HEK293 (cell line): ENCODE measurements around the gene AEN.

Experiments used
- BCL11A ChIP-seq: fragments of 450-650 bp; formaldehyde crosslinking; IDR thresholded peaks from 2 replicates; pipeline ENCODE4 v1.5.1; 2016; ENCODE audit warnings: low read depth, missing biosample characterization, missing genetic modification characterization
- HOXD13 ChIP-seq: sonication (generic); formaldehyde crosslinking; IDR thresholded peaks from 2 replicates; pipeline ENCODE4 v1.8.0; 2022; ENCODE audit warnings: missing genetic modification reagents, borderline replicate concordance
- KLF16 ChIP-seq: fragments of 450-650 bp; formaldehyde crosslinking; IDR thresholded peaks from 2 replicates; pipeline ENCODE4 v1.5.1; 2017; ENCODE audit warnings: missing biosample characterization, missing genetic modification characterization
- MEIS1 ChIP-seq: sonication (generic); formaldehyde crosslinking; IDR thresholded peaks from 2 replicates; pipeline ENCODE4 v1.8.1; 2022; ENCODE audit warnings: missing genetic modification reagents, mild to moderate bottlenecking, borderline replicate concordance
- PRDM10 ChIP-seq: fragments of 450-650 bp; formaldehyde crosslinking; IDR thresholded peaks from 2 replicates; pipeline ENCODE4 v1.5.1; 2016; ENCODE audit warnings: missing biosample characterization, missing genetic modification characterization
- SCRT1 ChIP-seq: fragments of 450-650 bp; formaldehyde crosslinking; IDR thresholded peaks from 2 replicates; pipeline ENCODE4 v1.5.1; 2016; ENCODE audit warnings: missing biosample characterization, missing genetic modification characterization, borderline replicate concordance
- SP2 ChIP-seq: fragments of 450-650 bp; formaldehyde crosslinking; IDR thresholded peaks from 2 replicates; pipeline ENCODE4 v1.5.1; 2016; ENCODE audit warnings: missing biosample characterization, missing genetic modification characterization
- SP7 ChIP-seq: fragments of 450-650 bp; formaldehyde crosslinking; IDR thresholded peaks from 2 replicates; pipeline ENCODE4 v1.5.1; 2016; ENCODE audit warnings: missing biosample characterization, missing genetic modification characterization
- TRIM28 ChIP-seq: IDR thresholded peaks from 2 replicates; pipeline ENCODE4 v1.6.1; 2011; ENCODE audit warnings: low read length, control low read depth, borderline replicate concordance
- TSHZ1 ChIP-seq: fragments of 450-650 bp; formaldehyde crosslinking; IDR thresholded peaks from 2 replicates; pipeline ENCODE4 v1.5.1; 2016; ENCODE audit warnings: missing biosample characterization, missing genetic modification characterization, borderline replicate concordance
- ZBTB44 ChIP-seq: fragments of 450-650 bp; IDR thresholded peaks from 2 replicates; pipeline ENCODE4 v1.5.1; 2018; ENCODE audit warnings: missing biosample characterization, mild to moderate bottlenecking, missing genetic modification characterization
- ZBTB7A ChIP-seq: fragments of 450-650 bp; formaldehyde crosslinking; IDR thresholded peaks from 2 replicates; pipeline ENCODE4 v1.5.1; 2016; ENCODE audit warnings: low read depth, missing biosample characterization, missing genetic modification characterization
- ZFP41 ChIP-seq: fragments of 450-650 bp; formaldehyde crosslinking; IDR thresholded peaks from 2 replicates; pipeline ENCODE4 v1.5.1; 2016; ENCODE audit warnings: missing biosample characterization, missing genetic modification characterization, borderline replicate concordance
- ZNF114 ChIP-seq: fragments of 450-650 bp; formaldehyde crosslinking; IDR thresholded peaks from 2 replicates; pipeline ENCODE4 v1.5.0; 2017; ENCODE audit warnings: missing biosample characterization, missing genetic modification characterization
- ZNF157 ChIP-seq: fragments of 450-650 bp; formaldehyde crosslinking; IDR thresholded peaks from 2 replicates; pipeline ENCODE4 v1.5.1; 2016; ENCODE audit warnings: missing biosample characterization, missing genetic modification characterization
- ZNF174 ChIP-seq: fragments of 450-650 bp; formaldehyde crosslinking; IDR thresholded peaks from 2 replicates; pipeline ENCODE4 v1.5.0; 2017; ENCODE audit warnings: missing biosample characterization, mild to moderate bottlenecking, missing genetic modification characterization
- ZNF266 ChIP-seq: fragments of 450-650 bp; formaldehyde crosslinking; IDR thresholded peaks from 2 replicates; pipeline ENCODE4 v1.5.1; 2016; ENCODE audit warnings: missing biosample characterization, missing genetic modification characterization, low read depth
- ZNF350 ChIP-seq: fragments of 450-650 bp; formaldehyde crosslinking; IDR thresholded peaks from 2 replicates; pipeline ENCODE4 v1.5.0; 2017; ENCODE audit warnings: missing biosample characterization, mild to moderate bottlenecking, missing genetic modification characterization
- ZNF366 ChIP-seq: fragments of 450-650 bp; formaldehyde crosslinking; conservative IDR thresholded peaks from 2 replicates; pipeline ENCODE4 v1.5.1; 2016; ENCODE audit warnings: missing biosample characterization, missing genetic modification characterization
- ZNF37A ChIP-seq: fragments of 450-650 bp; IDR thresholded peaks from 2 replicates; pipeline ENCODE4 v1.5.1; 2018; ENCODE audit warnings: missing biosample characterization, missing genetic modification characterization
- ZNF449 ChIP-seq: fragments of 450-650 bp; formaldehyde crosslinking; IDR thresholded peaks from 2 replicates; pipeline ENCODE4 v1.5.1; 2017; ENCODE audit warnings: missing biosample characterization, mild to moderate bottlenecking, missing genetic modification characterization, moderate library complexity
- ZNF549 ChIP-seq: fragments of 450-650 bp; IDR thresholded peaks from 2 replicates; pipeline ENCODE4 v1.5.1; 2018; ENCODE audit warnings: missing biosample characterization, missing genetic modification characterization, mild to moderate bottlenecking, inconsistent platforms, moderate library complexity
- ZNF555 ChIP-seq: fragments of 450-650 bp; formaldehyde crosslinking; conservative IDR thresholded peaks from 2 replicates; pipeline ENCODE4 v1.5.1; 2017; ENCODE audit warnings: missing biosample characterization, mild to moderate bottlenecking, missing genetic modification characterization, inconsistent platforms
- ZNF561 ChIP-seq: fragments of 450-650 bp; IDR thresholded peaks from 2 replicates; pipeline ENCODE4 v1.5.1; 2018; ENCODE audit warnings: missing biosample characterization, missing genetic modification characterization, borderline replicate concordance
- ZNF639 ChIP-seq: fragments of 450-650 bp; formaldehyde crosslinking; IDR thresholded peaks from 2 replicates; pipeline ENCODE4 v1.5.1; 2016; ENCODE audit warnings: missing biosample characterization, missing genetic modification characterization
- ZNF677 ChIP-seq: fragments of 450-650 bp; IDR thresholded peaks from 2 replicates; pipeline ENCODE4 v1.5.0; 2018; ENCODE audit warnings: missing biosample characterization, mild to moderate bottlenecking, missing genetic modification characterization, moderate library complexity
- ZNF76 ChIP-seq: fragments of 450-650 bp; formaldehyde crosslinking; IDR thresholded peaks from 2 replicates; pipeline ENCODE4; 2016; ENCODE audit warnings: low read depth, missing biosample characterization, missing genetic modification characterization, borderline replicate concordance
- ZSCAN16 ChIP-seq: fragments of 450-650 bp; formaldehyde crosslinking; IDR thresholded peaks from 2 replicates; pipeline ENCODE4 v1.5.1; 2016; ENCODE audit warnings: missing biosample characterization, missing genetic modification characterization

Gene AEN

GRCh38 chr15:88620995-88621772, at the start of gene AEN (continued):
- TF ChIP-seq ZNF549 = no peak
- no peak for TF ChIP-seq ZNF266 (tag by site-specific recombination)
- TF ChIP-seq ZNF37A = no peak
- TF ChIP-seq SP2 (tag by site-specific recombination) = peak; percentile 99
- TF ChIP-seq ZBTB7A (tag by site-specific recombination) = 0 out of 2 replicates have a peak, but pooled peaks have one; percentile 40
- no peak for TF ChIP-seq ZNF157 (tag by site-specific recombination)
- TF ChIP-seq ZNF639 = no peak
- peak; percentile 47; the same call in 1 of the 2 replicates for TF ChIP-seq ZNF76 (tag by site-specific recombination)
- TF ChIP-seq SP7 (tag by site-specific recombination) = peak; percentile 61
- TF ChIP-seq ZSCAN16 (tag by site-specific recombination) = no peak
- 0 out of 2 replicates have a peak, but pooled peaks have one; percentile 31 for TF ChIP-seq ZNF561
- TF ChIP-seq ZNF174 (tag by site-specific recombination) = no peak
- no peak for TF ChIP-seq ZFP41 (tag by site-specific recombination)
- no peak for TF ChIP-seq SCRT1 (tag by site-specific recombination)
- TF ChIP-seq MEIS1 (CRISPR knock-in tag) = no peak
- no peak for TF ChIP-seq TSHZ1 (tag by site-specific recombination)
- peak; percentile 61; the same call in 1 of the 2 replicates for TF ChIP-seq ZNF366
- no peak for TF ChIP-seq TRIM28
- TF ChIP-seq ZNF350 (tag by site-specific recombination) = no peak
- no peak for TF ChIP-seq BCL11A
- no peak for TF ChIP-seq ZNF555 (tag by site-specific recombination)
- TF ChIP-seq HOXD13 (CRISPR knock-in tag) = no peak; the same call in 1 of the 2 replicates
- TF ChIP-seq ZNF449 = peak; percentile 68; the same call in 1 of the 2 replicates
- TF ChIP-seq ZNF114 (tag by site-specific recombination) = no peak
- peak; percentile 55; the same call in 1 of the 2 replicates for TF ChIP-seq ZNF677 (tag by site-specific recombination)
- TF ChIP-seq PRDM10 (tag by site-specific recombination) = peak; percentile 27; the same call in 1 of the 2 replicates
- no peak for TF ChIP-seq ZBTB44
- peak; percentile 78 for TF ChIP-seq KLF16
